Ovary (tissue), 9 donors: ENCODE results near the gene KDM1A. TPM values are rescaled to one million over a fixed set of nuclear protein-coding genes. Genes with fewer than 3 reads are reported as not detected.

ENCODE experiments used
- DNase-seq, 5 donors: peaks; one replicate each; pipeline ENCODE4 v3.0.0-alpha.2; 2019 to 2020
- H3K27ac ChIP-seq, 2 donors: fragments of 200-600 bp; one replicate each; pipeline versions ENCODE4 v1.5.1 to v1.8.0; 2019 to 2022
- H3K27me3 ChIP-seq: fragments of 200-600 bp; one replicate; pipeline ENCODE4 v1.8.0; 2022
- H3K36me3 ChIP-seq: fragments of 200-600 bp; sonication (generic); one replicate; pipeline ENCODE4 v1.5.1; 2019
- H3K4me1 ChIP-seq: one replicate; pipeline ENCODE4 v1.8.1; 2013; ENCODE audit warnings: mild to moderate bottlenecking, moderate library complexity; ENCODE audit not compliant: insufficient read depth
- H3K4me3 ChIP-seq: fragments of 200-600 bp; sonication (generic); one replicate; pipeline ENCODE4 v1.5.1; 2017
- H3K9me3 ChIP-seq, 2 donors: fragments of 200-600 bp in 1 of 2; sonication (generic) in 1 of 2; one replicate each; pipeline versions ENCODE4 v1.5.1 to v1.8.1; 2013 to 2019; ENCODE audit warnings: mild to moderate bottlenecking in 1 of 2, moderate library complexity in 1 of 2
- EP300 ChIP-seq: sonication (generic); formaldehyde crosslinking; IDR thresholded peaks from one replicate; pipeline ENCODE4 v1.6.1; 2017; ENCODE audit warnings: antibody characterized with exemption
- POLR2A ChIP-seq: fragments of 450-650 bp; IDR thresholded peaks from one replicate; pipeline ENCODE4 v1.6.1; 2017; ENCODE audit warnings: antibody characterized with exemption, mild to moderate bottlenecking, moderate library complexity
- WGBS, 3 donors: extraction: QIAGEN DNeasy Blood & Tissue Kit in 1 of 3; methylation state at CpG; one replicate each; pipeline versions ENCODE4 v1.1.5 to v1.1.7; 2013 to 2017; 5-methylcytosine and 5-hydroxymethylcytosine counted together
- intact Hi-C, 4 donors: fragments of 100-400 bp; cut with DNase I; formaldehyde crosslinking; loops; one replicate each; pipeline versions ENCODE4 v1.11.0 to v1.15.1; 2022 to 2023
- polyA plus RNA-seq, 2 donors: library from polyadenylated mRNA; stranded (reverse); fragments of 200-250 nt in 1 of 2; fragments of 350-450 nt in 1 of 2; fragmentation: Illumina TruSeq in 1 of 2; extraction: RNeasy Lipid Tissue Mini Kit (QIAGEN cat#74804) in 1 of 2; gene quantifications; one replicate each; pipeline ENCODE4 v1.2.3, GENCODE V29; 2013 to 2014
- total RNA-seq, 7 donors: library from RNA; depleted of rRNA in 2 of 7; stranded (reverse); fragments of >200 nt in 2 of 7; fragmentation: NEBNext Ultra II Directional in 3 of 7; extraction: Animal tissue kit (Norgen Biotek cat#: 25700) in 3 of 7; gene quantifications; one replicate each; pipeline versions ENCODE4 v1.1.0 to v1.2.4, GENCODE V29; 2016 to 2023
- TF ChIP-seq, protein P1 (sequence below), 3 donors: fragments of 450-650 bp in 2 of 3; fragments of 200-600 bp in 1 of 3; IDR thresholded peaks; one replicate each; pipeline versions ENCODE4 v1.5.1 to v1.8.0; 2016 to 2022; ENCODE audit warnings: antibody characterized with exemption in 3 of 3, mild to moderate bottlenecking in 1 of 3
- donor health status: DM: no; HTN: no; CAD: no; lungs with moderate emphysema.
- donor health status: DM: no; HTN: no; CAD: no.
- donor health status: Bipolar disorder and iron deficiency.
- donor health status: DM: yes; HTN: yes; CAD: no.
- donor health status: DM: no; HTN: no; CAD: no.
- donor health status: DM: yes; HTN: yes; CAD: no.

The KDM1A gene
- total and polyA plus RNA-seq, 9 donors, result 45.7 to 76.1 (median 65.7) TPM

DNA sequence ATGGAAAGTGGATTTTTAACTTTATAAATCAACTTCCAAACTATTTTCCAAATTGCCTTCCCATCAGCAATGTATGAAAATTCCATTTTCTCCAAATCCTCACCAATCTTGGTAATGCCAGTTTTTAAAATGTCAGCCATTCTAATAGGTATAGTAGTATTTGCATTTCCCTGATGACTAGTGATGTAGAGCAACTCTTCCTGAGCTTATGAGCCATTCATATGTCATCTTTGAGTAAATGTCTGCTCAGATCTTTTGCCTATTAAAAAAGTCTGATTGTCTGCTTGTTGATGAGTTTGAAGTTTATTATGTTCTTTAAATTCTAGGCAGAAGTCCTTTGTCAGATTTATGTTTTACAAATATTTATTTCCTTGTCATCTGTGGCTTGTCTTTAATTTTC lies 54.7 kb downstream of the KDM1A start:
- Histone ChIP-seq H3K4me3 (no peak overlapping the region), H3K27ac (no peak overlapping the region), H3K4me1 (no peaks in the 10 kb centered on the region), H3K9me3 (no peaks in the 10 kb centered on the region), H3K27me3 (no peaks in the 10 kb centered on the region), H3K36me3 (no peaks in the 10 kb centered on the region)
- intact Hi-C loops, result no loop called here
- no peak for TF ChIP-seq POLR2A
- TF ChIP-seq EP300, result no peak
- TF ChIP-seq, protein P1, sequence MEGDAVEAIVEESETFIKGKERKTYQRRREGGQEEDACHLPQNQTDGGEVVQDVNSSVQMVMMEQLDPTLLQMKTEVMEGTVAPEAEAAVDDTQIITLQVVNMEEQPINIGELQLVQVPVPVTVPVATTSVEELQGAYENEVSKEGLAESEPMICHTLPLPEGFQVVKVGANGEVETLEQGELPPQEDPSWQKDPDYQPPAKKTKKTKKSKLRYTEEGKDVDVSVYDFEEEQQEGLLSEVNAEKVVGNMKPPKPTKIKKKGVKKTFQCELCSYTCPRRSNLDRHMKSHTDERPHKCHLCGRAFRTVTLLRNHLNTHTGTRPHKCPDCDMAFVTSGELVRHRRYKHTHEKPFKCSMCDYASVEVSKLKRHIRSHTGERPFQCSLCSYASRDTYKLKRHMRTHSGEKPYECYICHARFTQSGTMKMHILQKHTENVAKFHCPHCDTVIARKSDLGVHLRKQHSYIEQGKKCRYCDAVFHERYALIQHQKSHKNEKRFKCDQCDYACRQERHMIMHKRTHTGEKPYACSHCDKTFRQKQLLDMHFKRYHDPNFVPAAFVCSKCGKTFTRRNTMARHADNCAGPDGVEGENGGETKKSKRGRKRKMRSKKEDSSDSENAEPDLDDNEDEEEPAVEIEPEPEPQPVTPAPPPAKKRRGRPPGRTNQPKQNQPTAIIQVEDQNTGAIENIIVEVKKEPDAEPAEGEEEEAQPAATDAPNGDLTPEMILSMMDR (IDR thresholded peaks at IDR 0.05), result no peak
- no peak for DNase-seq

DNA sequence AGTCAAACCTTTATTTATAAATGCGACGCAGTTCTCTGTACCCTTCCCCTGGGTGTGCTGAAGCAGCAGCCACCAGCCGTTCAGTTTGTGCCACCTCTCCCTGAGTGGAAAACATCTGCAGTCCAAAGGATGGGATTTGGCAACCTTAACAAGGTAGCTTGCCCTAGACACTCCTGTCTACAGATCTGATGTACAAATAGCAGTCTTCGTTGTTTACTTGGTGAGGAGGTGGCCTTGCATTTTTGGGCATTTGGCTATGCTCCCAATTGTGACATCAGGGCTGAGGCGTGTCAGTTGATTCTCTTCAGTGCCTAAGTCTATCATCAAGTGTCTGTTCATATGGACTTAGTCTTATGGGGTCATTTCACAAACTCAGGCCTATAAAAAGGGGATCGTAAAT lies 59.8 kb downstream of the KDM1A start:
- Histone ChIP-seq H3K36me3 (no peaks in the 10 kb centered on the region), H3K9me3 (no peaks in the 10 kb centered on the region), H3K27ac (no peak overlapping the region), H3K4me3 (no peak overlapping the region), H3K4me1 (no peaks in the 10 kb centered on the region), H3K27me3 (no peaks in the 10 kb centered on the region)
- 81 to 91% (median 81%) methylated on average over 6 of the region's 6 CpGs for WGBS, 3 donors
- no peak for TF ChIP-seq EP300
- no peak for TF ChIP-seq POLR2A
- TF ChIP-seq, protein P1 (IDR thresholded peaks at IDR 0.05), result no peak
- intact Hi-C loops, result no loop called here
- no peak for DNase-seq

- no peaks in the 10 kb centered on the region for H3K9me3 ChIP-seq
- H3K36me3 ChIP-seq, result no peaks in the 10 kb centered on the region
- H3K4me1 ChIP-seq, result no peaks in the 10 kb centered on the region
- no peak overlapping the region for H3K27ac ChIP-seq
- DNase-seq, result no peak
- TF ChIP-seq POLR2A, result no peak
- no peak for TF ChIP-seq EP300
- TF ChIP-seq, protein P1 (IDR thresholded peaks at IDR 0.05), result no peak
- H3K27me3 ChIP-seq, result no peaks in the 10 kb centered on the region
- WGBS, 3 donors, result 78 to 90% (median 82%) methylated on average over 3 of the region's 3 CpGs
- no peak overlapping the region for H3K4me3 ChIP-seq
- intact Hi-C loops, result no loop called here
Measured at GRCh38 chr1:23080885-23081284, 61.6 kb downstream of the KDM1A start.

GRCh38 chr1:23081376-23081775 lies 62.1 kb downstream of the KDM1A start:
- TF ChIP-seq POLR2A, result no peak
- TF ChIP-seq, protein P1 (IDR thresholded peaks at IDR 0.05), result no peak
- no peak for TF ChIP-seq EP300
- H3K27ac ChIP-seq, result no peak overlapping the region
- WGBS, 3 donors, result 86 to 96% (median 87%) methylated on average over 3 of the region's 3 CpGs
- H3K4me1 ChIP-seq, result no peaks in the 10 kb centered on the region
- no peaks in the 10 kb centered on the region for H3K9me3 ChIP-seq
- DNase-seq, result no peak
- intact Hi-C loops, result no loop called here
- no peaks in the 10 kb centered on the region for H3K36me3 ChIP-seq
- no peaks in the 10 kb centered on the region for H3K27me3 ChIP-seq
- H3K4me3 ChIP-seq, result no peak overlapping the region
